Measurements from ENCODE around the gene BTBD19. TPM values are rescaled to one million over a fixed set of nuclear protein-coding genes. Genes with fewer than 3 reads are reported as not detected.

Gene BTBD19
- total and polyA plus RNA-seq, 9 donors, result 2.9 to 9.5 (median 8.0) TPM

GRCh38 chr1:44842862-44843655 lies 34.7 kb downstream of the BTBD19 start, which contains the start of gene PTCH2:
Gene PTCH2 (minus strand): TSS chr1:44843253. CDS start chr1:44842932, 321 bp downstream.
- Histone ChIP-seq H3K4me1 (ENCODE audit: control insufficient read depth, insufficient read depth, low read length) (peaks cover 7% of the 10 kb centered on the region), H3K36me3 (ENCODE audit: control insufficient read depth, insufficient read depth, low read length) (no peaks in the 10 kb centered on the region), H3K9me3 (replicated peaks; ENCODE audit: control insufficient read depth, low read depth, low read length) (no peaks in the 10 kb centered on the region), H3K27me3 (ENCODE audit: control insufficient read depth, insufficient read depth, low read length) (no peaks in the 10 kb centered on the region), H3K4me3 (ENCODE audit: low read length) (peak within 1 kb of the TSS; percentile 63), H3K27ac (ENCODE audit: low read length) (peak within 1 kb of the TSS; percentile 55)
- peak; percentile 90 for DNase-seq
- WGBS (ENCODE audit: insufficient coverage), result 1% methylated on average over 57 of the region's 72 CpGs

GRCh38 chr1:44846985-44847384 lies 38.7 kb downstream of the BTBD19 start:
- H3K27ac ChIP-seq (ENCODE audit: low read length), result no peak overlapping the region
- peaks cover 20% of the 10 kb centered on the region for H3K4me1 ChIP-seq (ENCODE audit: control insufficient read depth, insufficient read depth, low read length)
- no peak overlapping the region for H3K4me3 ChIP-seq (ENCODE audit: low read length)
- WGBS (ENCODE audit: insufficient coverage), result 80% methylated on average over 1 of the region's 1 CpG
- H3K9me3 ChIP-seq (replicated peaks; ENCODE audit: control insufficient read depth, low read depth, low read length), result no peaks in the 10 kb centered on the region
- H3K27me3 ChIP-seq (ENCODE audit: control insufficient read depth, insufficient read depth, low read length), result no peaks in the 10 kb centered on the region
- peaks cover 14% of the 10 kb centered on the region for H3K36me3 ChIP-seq (ENCODE audit: control insufficient read depth, insufficient read depth, low read length)
- no peak for DNase-seq

- 40% methylated on average over 1 of the region's 1 CpG for WGBS (ENCODE audit: insufficient coverage)
- Histone ChIP-seq H3K4me3 (ENCODE audit: low read length) (no peak overlapping the region), H3K9me3 (replicated peaks; ENCODE audit: control insufficient read depth, low read depth, low read length) (no peaks in the 10 kb centered on the region), H3K36me3 (ENCODE audit: control insufficient read depth, insufficient read depth, low read length) (peaks cover 17% of the 10 kb centered on the region), H3K27ac (ENCODE audit: low read length) (no peak overlapping the region), H3K27me3 (ENCODE audit: control insufficient read depth, insufficient read depth, low read length) (no peaks in the 10 kb centered on the region), H3K4me1 (ENCODE audit: control insufficient read depth, insufficient read depth, low read length) (peaks cover 15% of the 10 kb centered on the region)
- DNase-seq, result no peak
Observed at GRCh38 chr1:44847845-44848244, 39.5 kb downstream of the BTBD19 start.

- no peak for DNase-seq
- Histone ChIP-seq H3K27ac (ENCODE audit: low read length) (no peak overlapping the region), H3K4me1 (ENCODE audit: control insufficient read depth, insufficient read depth, low read length) (peaks cover 14% of the 10 kb centered on the region), H3K36me3 (ENCODE audit: control insufficient read depth, insufficient read depth, low read length) (peaks cover 24% of the 10 kb centered on the region), H3K9me3 (replicated peaks; ENCODE audit: control insufficient read depth, low read depth, low read length) (no peaks in the 10 kb centered on the region), H3K4me3 (ENCODE audit: low read length) (no peak overlapping the region), H3K27me3 (ENCODE audit: control insufficient read depth, insufficient read depth, low read length) (no peaks in the 10 kb centered on the region)
- 64% methylated on average over 5 of the region's 7 CpGs for WGBS (ENCODE audit: insufficient coverage)
Observed at GRCh38 chr1:44848456-44849181, 40.3 kb downstream of the BTBD19 start.

GRCh38 chr1:44849575-44850132 lies 41.3 kb downstream of the BTBD19 start:
- no peak overlapping the region for H3K27ac ChIP-seq (ENCODE audit: low read length)
- no peaks in the 10 kb centered on the region for H3K27me3 ChIP-seq (ENCODE audit: control insufficient read depth, insufficient read depth, low read length)
- 60% methylated on average over 1 of the region's 2 CpGs for WGBS (ENCODE audit: insufficient coverage)
- no peaks in the 10 kb centered on the region for H3K9me3 ChIP-seq (replicated peaks; ENCODE audit: control insufficient read depth, low read depth, low read length)
- DNase-seq, result no peak
- peaks cover 25% of the 10 kb centered on the region for H3K36me3 ChIP-seq (ENCODE audit: control insufficient read depth, insufficient read depth, low read length)
- peaks cover 14% of the 10 kb centered on the region for H3K4me1 ChIP-seq (ENCODE audit: control insufficient read depth, insufficient read depth, low read length)
- no peak overlapping the region for H3K4me3 ChIP-seq (ENCODE audit: low read length)

- H3K27ac ChIP-seq (ENCODE audit: low read length), result no peak overlapping the region
- DNase-seq, result no peak
Observed at GRCh38 chr1:44851308-44851707, 43.0 kb downstream of the BTBD19 start.

GRCh38 chr1:44853201-44853600 lies 44.9 kb downstream of the BTBD19 start:
- Histone ChIP-seq H3K36me3 (ENCODE audit: control insufficient read depth, insufficient read depth, low read length) (peaks cover 38% of the 10 kb centered on the region), H3K4me3 (ENCODE audit: low read length) (no peak overlapping the region), H3K4me1 (ENCODE audit: control insufficient read depth, insufficient read depth, low read length) (peaks cover 13% of the 10 kb centered on the region), H3K27me3 (ENCODE audit: control insufficient read depth, insufficient read depth, low read length) (no peaks in the 10 kb centered on the region), H3K27ac (ENCODE audit: low read length) (no peak overlapping the region), H3K9me3 (replicated peaks; ENCODE audit: control insufficient read depth, low read depth, low read length) (no peaks in the 10 kb centered on the region)
- DNase-seq, result no peak
- 100% methylated on average over 2 of the region's 6 CpGs for WGBS (ENCODE audit: insufficient coverage)

More at GRCh38 chr1:44851308-44851707, 43.0 kb downstream of the BTBD19 start:
- peaks cover 14% of the 10 kb centered on the region for H3K4me1 ChIP-seq (ENCODE audit: control insufficient read depth, insufficient read depth, low read length)
- no peaks in the 10 kb centered on the region for H3K27me3 ChIP-seq (ENCODE audit: control insufficient read depth, insufficient read depth, low read length)
- H3K9me3 ChIP-seq (replicated peaks; ENCODE audit: control insufficient read depth, low read depth, low read length), result no peaks in the 10 kb centered on the region
- H3K36me3 ChIP-seq (ENCODE audit: control insufficient read depth, insufficient read depth, low read length), result peaks cover 28% of the 10 kb centered on the region
- no peak overlapping the region for H3K4me3 ChIP-seq (ENCODE audit: low read length)
- no CpG with 5 or more reads among the region's 1 CpG for WGBS (ENCODE audit: insufficient coverage)

- no peak overlapping the region for H3K4me3 ChIP-seq (ENCODE audit: low read length)
- H3K4me1 ChIP-seq (ENCODE audit: control insufficient read depth, insufficient read depth, low read length), result no peaks in the 10 kb centered on the region
- H3K27ac ChIP-seq (ENCODE audit: low read length), result no peak overlapping the region
- H3K36me3 ChIP-seq (ENCODE audit: control insufficient read depth, insufficient read depth, low read length), result peaks cover 37% of the 10 kb centered on the region
- no peaks in the 10 kb centered on the region for H3K27me3 ChIP-seq (ENCODE audit: control insufficient read depth, insufficient read depth, low read length)
- H3K9me3 ChIP-seq (replicated peaks; ENCODE audit: control insufficient read depth, low read depth, low read length), result no peaks in the 10 kb centered on the region
- WGBS (ENCODE audit: insufficient coverage), result 100% methylated on average over 1 of the region's 1 CpG
- DNase-seq, result no peak
Observed at GRCh38 chr1:44854970-44855369, 46.6 kb downstream of the BTBD19 start.

- Histone ChIP-seq H3K4me1 (ENCODE audit: control insufficient read depth, insufficient read depth, low read length) (no peaks in the 10 kb centered on the region), H3K27ac (ENCODE audit: low read length) (no peak overlapping the region), H3K36me3 (ENCODE audit: control insufficient read depth, insufficient read depth, low read length) (peaks cover 31% of the 10 kb centered on the region), H3K9me3 (replicated peaks; ENCODE audit: control insufficient read depth, low read depth, low read length) (no peaks in the 10 kb centered on the region), H3K27me3 (ENCODE audit: control insufficient read depth, insufficient read depth, low read length) (no peaks in the 10 kb centered on the region), H3K4me3 (ENCODE audit: low read length) (no peak overlapping the region)
- DNase-seq, result no peak
- 95% methylated on average over 4 of the region's 7 CpGs for WGBS (ENCODE audit: insufficient coverage)
Observed at GRCh38 chr1:44855742-44856141, 47.4 kb downstream of the BTBD19 start.

GRCh38 chr1:44857446-44857845 lies 49.1 kb downstream of the BTBD19 start:
- Histone ChIP-seq H3K36me3 (ENCODE audit: control insufficient read depth, insufficient read depth, low read length) (peaks cover 23% of the 10 kb centered on the region), H3K9me3 (replicated peaks; ENCODE audit: control insufficient read depth, low read depth, low read length) (no peaks in the 10 kb centered on the region), H3K27ac (ENCODE audit: low read length) (no peak overlapping the region), H3K4me3 (ENCODE audit: low read length) (no peak overlapping the region), H3K4me1 (ENCODE audit: control insufficient read depth, insufficient read depth, low read length) (peaks cover 2% of the 10 kb centered on the region), H3K27me3 (ENCODE audit: control insufficient read depth, insufficient read depth, low read length) (no peaks in the 10 kb centered on the region)
- WGBS (ENCODE audit: insufficient coverage), result 100% methylated on average over 3 of the region's 7 CpGs
- DNase-seq, result no peak
